Keratinocyte (primary cell): ENCODE results near the gene CNTNAP2. TPM values are rescaled to one million over a fixed set of nuclear protein-coding genes. Genes with fewer than 3 reads are reported as not detected.

Source experiments
- DNase-seq: peaks from one replicate; pipeline ENCODE4 v3.0.0-alpha.2; 2011; ENCODE audit warnings: low read depth, missing footprints, low spot score
- FAIRE-seq: peaks from 2 replicates; lab custom pipeline; 2011; peaks lifted over from hg19 to GRCh38; lab: Jason Lieb, UNC
- H2AFZ ChIP-seq: 2 replicates; pipeline ENCODE4 v1.6.0; 2012; ENCODE audit warnings: low read length, control low read depth, inconsistent platforms; ENCODE audit not compliant: control insufficient read depth
- H3K27ac ChIP-seq: 2 replicates; pipeline ENCODE4 v1.5.1; 2011; ENCODE audit warnings: low read length; ENCODE audit not compliant: control insufficient read depth, insufficient read depth
- H3K27me3 ChIP-seq: 3 replicates; pipeline ENCODE4 v1.6.0; 2011; ENCODE audit warnings: low read length; ENCODE audit not compliant: control insufficient read depth, insufficient read depth; ENCODE audit errors: extremely low read depth
- H3K36me3 ChIP-seq, 2 experiments: 2 replicates in 1 of 2; 3 replicates in 1 of 2; pipeline ENCODE4 v1.5.1; 2011; ENCODE audit warnings: low read length in 2 of 2, mild to moderate bottlenecking in 1 of 2; ENCODE audit not compliant: control insufficient read depth in 2 of 2, insufficient read depth in 2 of 2; ENCODE audit errors: extremely low read depth in 1 of 2
- H3K4me1 ChIP-seq: 3 replicates; pipeline ENCODE4 v1.5.1; 2011; ENCODE audit warnings: low read length; ENCODE audit not compliant: control insufficient read depth, insufficient read depth; ENCODE audit errors: extremely low read depth
- H3K4me2 ChIP-seq: 3 replicates; pipeline ENCODE4 v1.6.0; 2011; ENCODE audit warnings: low read depth, low read length; ENCODE audit not compliant: control insufficient read depth, insufficient read depth; ENCODE audit errors: extremely low read depth
- H3K4me3 ChIP-seq, 3 experiments: fragments of 200-600 bp in 1 of 3; sonication (generic) in 1 of 3; 2 replicates in 2 of 3; 3 replicates in 1 of 3; pipeline ENCODE4 v1.5.1; 2011 to 2016; ENCODE audit warnings: low read length in 3 of 3, mild to moderate bottlenecking in 3 of 3, control low read depth in 2 of 3, inconsistent platforms in 1 of 3, low read depth in 1 of 3, mixed read lengths in 1 of 3, mixed run types in 1 of 3, moderate library complexity in 1 of 3; ENCODE audit not compliant: control insufficient read depth in 2 of 3, insufficient read depth in 2 of 3; ENCODE audit errors: extremely low read depth in 1 of 3
- H3K79me2 ChIP-seq: 2 replicates; pipeline ENCODE4 v1.6.0; 2012; ENCODE audit warnings: low read length; ENCODE audit not compliant: control insufficient read depth, insufficient read depth
- H3K9ac ChIP-seq: 3 replicates; pipeline ENCODE4 v1.6.0; 2011; ENCODE audit warnings: low read length; ENCODE audit not compliant: control insufficient read depth, insufficient read depth; ENCODE audit errors: extremely low read depth
- H3K9me1 ChIP-seq: 3 replicates; pipeline ENCODE4 v1.6.0; 2011; ENCODE audit warnings: low read length; ENCODE audit not compliant: control insufficient read depth, insufficient read depth; ENCODE audit errors: extremely low read depth
- H3K9me3 ChIP-seq: 2 replicates; pipeline ENCODE4 v1.5.1; 2012; ENCODE audit warnings: low read depth, low read length; ENCODE audit not compliant: control insufficient read depth
- H4K20me1 ChIP-seq: 3 replicates; pipeline ENCODE4 v1.6.0; 2011; ENCODE audit warnings: low read length; ENCODE audit not compliant: control insufficient read depth, insufficient read depth; ENCODE audit errors: extremely low read depth
- CTCF ChIP-seq, 3 experiments: IDR thresholded peaks in 1 of 3; conservative IDR thresholded peaks in 1 of 3; optimal IDR thresholded peaks in 1 of 3; 2 replicates in 2 of 3; 3 replicates in 1 of 3; pipeline versions ENCODE3 to v1.5.1; 2011; ENCODE audit warnings: low read length in 3 of 3, mild to moderate bottlenecking in 3 of 3, moderate library complexity in 2 of 3, control low read depth in 1 of 3, inconsistent platforms in 1 of 3; ENCODE audit not compliant: insufficient read depth in 2 of 3; ENCODE audit errors: extremely low read depth in 1 of 3
- EZH2 ChIP-seq: IDR thresholded peaks from one replicate; pipeline ENCODE4 v1.6.1; 2012; ENCODE audit warnings: inconsistent platforms, mild to moderate bottlenecking, low read length, moderate library complexity
- dilution Hi-C: fragments of 300-500 bp; cut with MboI; formaldehyde crosslinking; loops from one replicate; pipeline ENCODE4 v1.7.0; 2020; ENCODE audit warnings: low sequenced_read_pairs; ENCODE audit not compliant: extremely low pct_ligation_motif_present
- polyA plus RNA-seq, 5 experiments: library from polyadenylated mRNA; depleted of rRNA in 3 of 5; stranded (reverse) in 3 of 5; stranded (forward) in 1 of 5; unstranded in 1 of 5; fragments of >200 nt; gene quantifications; 1 replicate in 1 of 5; 2 replicates in 3 of 5; 3 replicates in 1 of 5; pipeline versions ENCODE4 v1.2.1 to v1.2.3, GENCODE V29; 2011 to 2012; ENCODE audit warnings: missing spikeins in 2 of 5, low read depth in 1 of 5, low replicate concordance in 1 of 5

CNTNAP2 gene
- polyA plus RNA-seq, 1 donor (not counting 4 experiments of a cell fraction or from before 2014, with no cell fraction given): 1.4 TPM

- Histone ChIP-seq H3K9ac (no peak overlapping the region), H4K20me1 (no peaks in the 10 kb centered on the region), H3K4me3 (no peak overlapping the region), H3K36me3 (no peaks in the 10 kb centered on the region), H3K4me1 (no peaks in the 10 kb centered on the region), H3K27me3 (no peaks in the 10 kb centered on the region), H3K9me3 (no peaks in the 10 kb centered on the region), H3K79me2 (no peaks in the 10 kb centered on the region), H3K4me2 (no peak overlapping the region), H3K27ac (no peak overlapping the region), H2AFZ (no peak overlapping the region), H3K9me1 (no peaks in the 10 kb centered on the region)
- DNase-seq (no peak), FAIRE-seq (no peak)
- dilution Hi-C loops: no loop called here
- TF ChIP-seq EZH2 (no peak), CTCF (optimal IDR thresholded peaks at IDR 0.05 in 1 of 3, IDR thresholded peaks at IDR 0.05 in 1 of 3, conservative IDR thresholded peaks at IDR 0.05 in 1 of 3; ENCODE audit: extremely low read depth in 1 of 3, insufficient read depth in 2 of 3, low read length in 3 of 3) (no peak)
Measured at GRCh38 chr7:147519062-147519461, 1402.5 kb downstream of the CNTNAP2 start.

- no peak for TF ChIP-seq EZH2
- TF ChIP-seq CTCF (optimal IDR thresholded peaks at IDR 0.05 in 1 of 3, IDR thresholded peaks at IDR 0.05 in 1 of 3, conservative IDR thresholded peaks at IDR 0.05 in 1 of 3; ENCODE audit: extremely low read depth in 1 of 3, insufficient read depth in 2 of 3, low read length in 3 of 3): no peak
- H4K20me1 ChIP-seq: no peaks in the 10 kb centered on the region
- H2AFZ ChIP-seq: no peak overlapping the region
- DNase-seq (no peak), FAIRE-seq (no peak)
- no peak overlapping the region for H3K4me3 ChIP-seq
- no peak overlapping the region for H3K27ac ChIP-seq
- dilution Hi-C loops: no loop called here
- H3K4me2 ChIP-seq: no peak overlapping the region
- H3K36me3 ChIP-seq: no peaks in the 10 kb centered on the region
- H3K4me1 ChIP-seq: no peaks in the 10 kb centered on the region
- no peaks in the 10 kb centered on the region for H3K27me3 ChIP-seq
- no peaks in the 10 kb centered on the region for H3K79me2 ChIP-seq
- no peaks in the 10 kb centered on the region for H3K9me3 ChIP-seq
- no peaks in the 10 kb centered on the region for H3K9me1 ChIP-seq
- no peak overlapping the region for H3K9ac ChIP-seq
Measured at GRCh38 chr7:147523056-147523455, 1406.5 kb downstream of the CNTNAP2 start.
